DMS79 (cell line): ENCODE data around the gene SLC22A4.

ENCODE experiments used
- DNase-seq: peaks from one replicate; lab custom pipeline; 2025; lab: John Stamatoyannopoulos, UW

Gene SLC22A4

DNA sequence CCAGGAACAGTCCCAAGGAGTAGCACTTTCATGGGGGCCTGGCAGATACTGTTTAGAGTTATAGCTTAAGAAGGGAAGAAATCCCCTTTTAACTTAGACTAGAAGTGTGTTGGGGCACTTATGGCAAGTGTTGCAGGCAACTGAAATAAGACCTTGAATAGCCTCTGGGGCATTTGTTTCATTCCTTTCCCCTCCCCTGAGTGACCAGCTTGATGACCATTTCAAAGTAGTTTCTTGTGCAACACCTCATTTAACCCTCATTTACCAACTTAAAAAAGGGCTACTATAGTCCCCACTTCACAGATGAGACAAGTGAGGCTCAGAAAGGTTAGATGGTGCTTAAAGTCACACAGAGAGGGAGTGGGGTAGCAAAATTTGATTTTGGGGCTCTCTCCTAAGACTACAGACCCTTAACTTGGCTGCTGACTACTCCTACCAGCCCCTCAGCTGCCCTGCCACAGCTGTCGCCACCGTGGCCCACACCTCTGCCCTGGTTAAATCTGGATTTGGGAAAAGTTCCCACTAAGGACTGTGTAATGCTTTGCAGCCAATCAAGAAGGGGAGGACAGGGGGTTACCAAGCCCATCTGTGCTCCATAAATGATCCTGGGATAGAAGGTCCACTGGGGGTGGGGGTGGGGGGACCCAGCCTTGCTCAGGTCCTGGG is 31.2 kb upstream of the SLC22A4 start:
- DNase-seq = no peak

GRCh38 chr5:132263548-132264261 is 30.5 kb upstream of the SLC22A4 start:
- no peak for DNase-seq

- no peak for DNase-seq
These were observed 29.5 kb upstream of the SLC22A4 start for GRCh38 chr5:132264546-132265335.

GRCh38 chr5:132265336-132266030 is 28.7 kb upstream of the SLC22A4 start:
- no peak for DNase-seq

GRCh38 chr5:132266031-132266835 is 28.0 kb upstream of the SLC22A4 start:
- DNase-seq = no peak

DNA sequence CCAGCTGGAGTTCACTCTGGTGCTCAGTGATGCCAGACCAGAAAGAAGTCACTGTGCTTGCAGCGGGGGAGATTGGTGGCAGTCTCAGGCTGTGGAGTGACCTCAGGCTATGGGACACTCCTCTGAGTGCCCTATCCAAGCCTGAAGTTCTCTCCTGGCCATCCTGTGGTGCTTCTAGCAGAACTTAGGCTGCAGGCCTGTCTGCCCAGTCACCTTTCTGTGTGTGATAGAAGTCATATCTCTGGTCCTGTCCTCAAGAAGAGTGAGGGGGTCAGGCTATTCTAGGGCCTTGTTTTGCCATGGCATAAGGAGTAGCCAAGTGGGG is 27.4 kb upstream of the SLC22A4 start:
- no peak for DNase-seq

DNA sequence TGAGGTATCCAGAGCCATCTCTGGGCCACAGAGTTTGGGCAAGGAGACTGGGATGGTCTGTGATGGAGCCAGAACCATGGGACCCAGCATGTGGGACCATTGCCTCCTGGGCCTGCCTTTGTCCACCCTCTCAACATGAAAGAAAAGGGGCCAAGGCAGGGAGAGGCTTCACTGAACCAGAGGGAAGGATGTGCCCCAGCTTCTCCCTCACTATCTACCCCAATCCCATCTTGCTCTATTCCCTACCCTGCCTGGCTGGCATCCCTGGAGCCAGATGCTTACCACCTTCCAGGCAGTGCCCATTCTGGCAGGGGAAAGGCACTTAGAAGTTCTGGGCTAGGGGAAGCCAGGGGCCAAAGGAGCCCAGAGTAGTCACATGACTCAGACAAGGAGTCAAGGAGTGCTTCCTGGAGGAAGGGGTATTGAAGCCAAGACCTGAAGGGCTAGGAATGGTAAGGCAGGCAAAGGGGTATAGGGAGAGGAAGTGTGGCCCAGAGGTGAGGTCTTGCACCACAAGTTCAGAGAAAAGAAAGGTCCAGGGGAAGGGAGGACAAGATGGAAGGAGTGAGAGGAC is 26.9 kb upstream of the SLC22A4 start:
- no peak for DNase-seq

- DNase-seq = no peak
These were observed 26.0 kb upstream of the SLC22A4 start for GRCh38 chr5:132267931-132268768.

- DNase-seq = no peak
These were observed 25.2 kb upstream of the SLC22A4 start for GRCh38 chr5:132268769-132269551.

DNA sequence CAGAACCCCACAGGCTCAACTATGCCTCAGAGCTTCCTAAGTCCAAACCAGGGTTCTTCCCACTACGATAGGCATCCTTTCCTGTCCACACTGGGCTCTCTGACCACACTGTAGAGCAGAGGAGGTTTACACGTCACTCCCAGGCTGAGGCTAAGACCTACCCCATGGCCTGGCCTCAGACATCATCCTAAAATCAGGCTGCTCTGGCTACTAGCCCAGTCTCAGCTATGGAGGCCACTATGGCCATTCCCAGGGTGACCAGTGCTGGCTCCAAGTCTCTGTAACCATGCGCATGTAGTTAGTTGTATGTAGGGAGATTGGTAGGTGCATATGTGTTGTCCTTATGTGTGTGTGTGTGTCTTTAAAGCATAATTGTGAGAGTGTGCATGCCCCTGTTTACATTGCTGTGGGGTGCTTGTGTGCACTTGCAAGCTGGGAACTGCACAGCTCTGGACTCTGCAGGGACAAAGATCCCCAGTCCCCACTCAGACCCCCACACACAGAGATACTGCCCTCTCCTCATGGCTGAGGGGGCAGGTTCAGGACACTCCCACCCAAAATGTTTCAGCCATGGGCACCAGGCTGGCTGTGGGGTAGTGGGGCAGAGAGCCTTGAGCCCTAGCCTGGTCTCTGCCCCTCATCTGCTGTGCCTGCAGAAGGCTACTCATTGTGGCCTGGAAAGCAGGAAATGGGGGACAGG is 24.4 kb upstream of the SLC22A4 start:
- no peak for DNase-seq

DNA sequence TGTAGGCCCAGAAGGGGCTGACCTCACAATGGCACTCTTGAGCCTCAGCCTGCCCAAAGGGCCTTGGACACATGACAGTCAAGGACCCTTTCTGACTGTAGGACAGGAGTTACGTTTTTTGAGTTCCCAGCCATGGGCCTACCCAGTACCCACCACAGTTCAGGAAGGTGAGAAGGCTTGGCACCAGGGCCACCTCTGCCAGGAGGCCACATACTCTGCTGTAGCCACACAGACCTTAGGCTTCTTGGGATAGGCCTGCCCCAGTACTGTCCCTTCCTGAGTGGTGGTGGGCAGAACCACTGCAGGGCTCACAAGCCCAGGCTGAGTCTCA is 23.9 kb upstream of the SLC22A4 start:
- DNase-seq = no peak

DNA sequence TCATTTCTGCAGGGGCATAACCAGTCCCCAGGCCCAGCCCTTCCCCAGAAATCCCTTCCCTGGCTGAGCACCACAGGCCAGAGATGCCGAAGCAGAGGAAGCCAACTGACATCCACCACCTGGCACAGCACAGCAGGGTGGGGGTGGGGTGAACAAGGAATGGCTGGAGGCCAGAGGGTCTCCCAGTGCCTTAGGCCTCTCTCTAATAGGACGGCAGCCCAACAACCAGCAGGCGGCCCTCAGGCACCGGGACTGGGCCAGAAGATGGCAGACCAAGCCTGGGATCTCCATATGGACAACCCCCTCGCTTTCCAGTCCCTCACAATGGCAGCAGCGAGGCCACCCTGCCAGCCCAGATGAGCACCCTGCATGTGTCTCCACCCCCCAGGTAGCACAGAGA is 23.5 kb upstream of the SLC22A4 start:
- no peak for DNase-seq

GRCh38 chr5:132271251-132272246 is 22.6 kb upstream of the SLC22A4 start:
- no peak for DNase-seq

DNA sequence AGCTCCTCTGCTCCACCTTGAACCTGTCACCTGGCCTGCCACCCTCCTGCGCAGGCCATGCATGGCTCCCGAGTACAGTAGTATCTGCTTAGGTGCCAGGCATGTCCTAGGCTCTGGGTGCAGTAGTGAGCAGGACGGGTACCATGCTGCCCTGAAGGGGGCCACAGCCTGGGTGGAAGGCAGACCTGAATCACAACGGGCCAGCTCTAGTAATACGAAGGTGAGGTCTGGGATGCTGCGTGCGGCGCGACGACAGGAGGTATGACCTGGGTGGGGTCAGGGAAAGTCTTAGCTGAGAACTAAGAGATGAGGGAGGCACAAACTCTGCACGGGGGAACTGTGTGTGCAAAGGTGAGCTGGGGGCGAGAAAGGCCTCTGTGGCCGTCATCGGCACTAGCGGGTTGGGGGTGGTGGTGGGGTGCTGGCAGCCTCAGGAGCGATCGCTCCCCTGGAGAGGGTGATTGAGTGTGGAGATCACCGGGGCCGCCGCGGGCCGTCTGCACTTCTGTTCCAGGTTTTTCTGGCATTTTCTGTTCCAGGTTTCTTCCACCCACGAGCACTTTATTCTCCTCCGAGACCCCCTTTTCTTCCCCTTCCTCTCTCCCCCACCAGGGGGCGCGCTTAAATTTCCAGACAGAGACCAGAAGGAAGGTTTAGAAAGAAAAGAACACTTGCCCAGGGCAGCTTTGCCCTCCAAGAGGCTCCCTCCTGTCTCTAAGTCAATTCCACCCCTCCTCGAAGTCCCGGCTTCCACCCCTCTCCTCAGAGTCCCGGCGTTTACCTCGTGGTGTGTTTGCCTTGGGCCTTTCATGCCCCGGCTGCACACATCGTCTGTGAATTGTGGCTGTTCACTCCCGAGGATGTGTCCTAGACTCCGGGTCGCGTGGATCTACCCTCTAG is 21.6 kb upstream of the SLC22A4 start:
- DNase-seq = no peak

DNA sequence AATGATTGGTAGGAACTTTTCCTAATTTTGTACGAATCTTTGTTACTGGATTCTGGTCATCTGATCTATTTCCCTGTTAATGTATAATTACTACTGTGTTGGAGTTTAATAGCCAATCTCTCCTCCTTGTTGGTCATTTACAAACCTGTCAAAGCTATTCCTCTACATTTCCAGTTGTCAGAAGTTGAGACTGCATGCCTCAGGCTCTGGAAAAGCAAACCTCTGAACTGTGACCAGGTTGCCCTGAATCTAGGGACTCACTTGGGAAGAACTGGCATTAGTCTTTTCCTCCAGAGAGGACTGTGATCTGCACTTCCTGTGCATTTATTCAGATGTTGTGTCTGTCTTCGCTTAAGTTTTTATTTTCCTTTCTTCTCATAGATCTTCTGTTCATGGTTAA is 20.6 kb upstream of the SLC22A4 start:
- no peak for DNase-seq

DNA sequence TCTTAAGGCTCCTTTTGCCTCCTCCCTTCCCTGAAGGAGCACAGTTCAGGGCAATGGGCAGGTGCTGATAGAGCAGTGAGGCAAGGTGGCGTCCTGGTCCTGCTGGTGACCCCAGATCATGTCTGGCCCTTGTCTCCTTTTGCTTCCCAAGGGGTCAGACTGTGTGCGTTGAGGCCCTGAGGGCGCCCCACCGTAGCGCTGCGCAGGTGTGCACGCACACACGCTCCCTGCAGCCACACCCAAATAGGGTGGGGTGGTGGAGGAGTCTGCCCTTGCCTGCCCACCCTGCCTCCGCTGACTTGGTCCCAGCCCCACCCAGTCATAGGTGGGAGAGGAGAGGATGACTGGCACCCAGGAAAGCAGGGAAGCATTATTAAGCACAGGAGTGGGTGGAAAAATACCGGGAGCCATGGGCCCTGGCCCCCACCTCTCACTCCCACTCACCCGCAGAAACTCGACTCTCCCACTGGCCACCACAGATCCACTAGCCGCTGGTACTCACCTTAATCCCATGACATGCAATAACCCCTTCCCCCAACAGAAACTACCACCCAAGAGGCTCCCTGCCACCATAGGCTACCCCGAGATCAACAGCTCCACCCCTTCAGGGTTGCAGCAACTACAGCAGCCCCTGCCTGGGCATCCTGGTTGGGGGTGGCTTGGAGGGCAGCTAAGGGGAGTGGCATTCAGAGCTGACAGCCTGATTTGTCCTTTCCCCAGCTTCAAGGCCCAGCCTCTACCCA is 20.0 kb upstream of the SLC22A4 start:
- no peak for DNase-seq
